DMS 273 (cell line): ENCODE results near the gene SLC22A23.

ENCODE experiments used
- DNase-seq: peaks from one replicate; lab custom pipeline; 2025; ENCODE audit not compliant: unreplicated experiment; lab: John Stamatoyannopoulos, UW

The SLC22A23 gene

GRCh38 chr6:3304500-3305215, 152.2 kb downstream of the SLC22A23 start:
- no peak for DNase-seq

GRCh38 chr6:3303795-3304411, 152.9 kb downstream of the SLC22A23 start:
- no peak for DNase-seq

GRCh38 chr6:3301506-3301905, 155.3 kb downstream of the SLC22A23 start:
- no peak for DNase-seq

GRCh38 chr6:3299221-3299620, 157.6 kb downstream of the SLC22A23 start:
- DNase-seq: no peak

- no peak for DNase-seq
Observed at GRCh38 chr6:3297909-3298308, 158.9 kb downstream of the SLC22A23 start.

- DNase-seq: no peak
Observed at GRCh38 chr6:3297006-3297405, 159.8 kb downstream of the SLC22A23 start.

GRCh38 chr6:3296537-3296936, 160.3 kb downstream of the SLC22A23 start:
- no peak for DNase-seq

- no peak for DNase-seq
Observed at GRCh38 chr6:3296078-3296477, 160.8 kb downstream of the SLC22A23 start.

- peak; percentile 51 for DNase-seq
Observed at GRCh38 chr6:3294921-3295871, 161.7 kb downstream of the SLC22A23 start.

- DNase-seq: no peak
Observed at GRCh38 chr6:3294396-3294795, 162.5 kb downstream of the SLC22A23 start.

GRCh38 chr6:3293271-3294155, 163.3 kb downstream of the SLC22A23 start:
- no peak for DNase-seq

GRCh38 chr6:3292431-3293197, 164.2 kb downstream of the SLC22A23 start:
- no peak for DNase-seq

GRCh38 chr6:3291987-3292386, 164.9 kb downstream of the SLC22A23 start:
- DNase-seq: no peak

- no peak for DNase-seq
Observed at GRCh38 chr6:3291346-3291745, 165.5 kb downstream of the SLC22A23 start.

- DNase-seq: no peak
Observed at GRCh38 chr6:3290931-3291211, 166.0 kb downstream of the SLC22A23 start.

GRCh38 chr6:3290149-3290930, 166.5 kb downstream of the SLC22A23 start:
- no peak for DNase-seq

GRCh38 chr6:3289664-3290055, 167.2 kb downstream of the SLC22A23 start:
- DNase-seq: no peak

- no peak for DNase-seq
Observed at GRCh38 chr6:3288711-3289663, 167.9 kb downstream of the SLC22A23 start.
